ENCODE results near the gene MBP. TPM values are rescaled to one million over a fixed set of nuclear protein-coding genes. Genes with fewer than 3 reads are reported as not detected.

MBP gene
- polyA plus RNA-seq, 1 donor: 28.8 TPM

DNA sequence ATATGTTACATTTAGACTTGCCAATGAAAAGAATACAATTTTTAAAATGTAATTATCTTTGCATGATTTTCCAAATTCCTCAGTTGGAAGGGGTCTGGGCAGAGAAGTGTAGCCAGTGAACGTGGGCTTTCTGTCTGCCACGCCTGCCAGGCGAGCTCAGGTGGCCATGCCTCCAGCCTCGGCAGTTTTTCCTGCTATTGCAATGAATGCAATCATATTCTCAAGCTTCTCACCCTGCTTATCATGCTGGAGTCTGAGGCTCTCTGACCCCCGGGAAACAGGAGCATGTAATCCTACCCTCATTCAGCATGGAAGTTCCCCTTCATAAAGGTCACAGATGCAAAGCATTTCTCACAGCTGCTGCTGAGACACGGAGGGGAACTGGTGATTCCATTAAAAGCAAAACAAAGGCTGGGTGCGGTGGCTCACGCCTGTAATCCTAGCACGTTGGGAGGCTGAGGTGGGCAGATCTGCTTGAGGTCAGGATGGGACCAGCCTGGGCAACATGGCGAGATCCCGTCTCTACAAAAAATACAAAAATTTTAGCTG lies 154.8 kb downstream of the MBP start:
- no peaks in the 10 kb centered on the region for H3K9me3 ChIP-seq (ENCODE audit: control insufficient read depth, low read depth, low read length)
- no CpG with 5 or more reads among the region's 11 CpGs for WGBS (ENCODE audit: insufficient coverage, low lambda C conversion rate)
- peaks cover 8% of the 10 kb centered on the region for H3K4me1 ChIP-seq (ENCODE audit: control insufficient read depth, insufficient read depth, low read length)
- H3K27me3 ChIP-seq (ENCODE audit: control insufficient read depth, insufficient read depth, low read length): no peaks in the 10 kb centered on the region
- peaks cover 2% of the 10 kb centered on the region for H3K36me3 ChIP-seq (ENCODE audit: control insufficient read depth, insufficient read depth, low read length)
- DNase-seq: no peak
- no peak overlapping the region for H3K4me3 ChIP-seq (ENCODE audit: low read length)
- no peak overlapping the region for H3K27ac ChIP-seq (ENCODE audit: low read length)

DNA sequence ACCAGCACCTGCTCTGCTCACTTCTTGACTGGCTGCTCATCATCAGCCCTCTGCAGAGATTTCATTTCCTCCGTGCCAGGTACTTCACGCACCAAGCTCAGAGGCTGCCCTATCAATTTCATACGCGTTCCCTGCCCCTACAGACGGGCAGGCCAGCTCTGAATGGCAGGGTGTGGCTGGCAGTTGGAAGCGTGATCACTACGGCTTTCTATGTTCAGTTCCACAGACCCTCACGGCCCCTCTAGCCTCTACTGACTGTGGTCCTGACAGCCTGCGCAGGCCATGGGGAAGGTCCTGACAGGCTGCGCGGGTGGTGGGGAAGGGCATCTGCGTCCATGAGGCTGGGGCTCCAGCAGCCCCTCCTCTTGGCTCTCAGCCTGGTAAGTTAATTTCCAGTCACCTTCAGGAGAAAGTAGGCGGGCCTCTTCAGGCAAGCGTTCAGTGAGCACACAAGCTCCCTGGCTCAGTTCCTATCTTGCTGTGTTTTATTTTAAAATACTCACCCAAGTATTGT lies 155.4 kb downstream of the MBP start:
- Histone ChIP-seq H3K27me3 (ENCODE audit: control insufficient read depth, insufficient read depth, low read length) (no peaks in the 10 kb centered on the region), H3K9me3 (ENCODE audit: control insufficient read depth, low read depth, low read length) (no peaks in the 10 kb centered on the region), H3K4me1 (ENCODE audit: control insufficient read depth, insufficient read depth, low read length) (peaks cover 8% of the 10 kb centered on the region), H3K4me3 (ENCODE audit: low read length) (no peak overlapping the region), H3K27ac (ENCODE audit: low read length) (no peak overlapping the region), H3K36me3 (ENCODE audit: control insufficient read depth, insufficient read depth, low read length) (peaks cover 2% of the 10 kb centered on the region)
- no peak for DNase-seq
- WGBS (ENCODE audit: insufficient coverage, low lambda C conversion rate): 53% methylated on average over 2 of the region's 14 CpGs

DNA sequence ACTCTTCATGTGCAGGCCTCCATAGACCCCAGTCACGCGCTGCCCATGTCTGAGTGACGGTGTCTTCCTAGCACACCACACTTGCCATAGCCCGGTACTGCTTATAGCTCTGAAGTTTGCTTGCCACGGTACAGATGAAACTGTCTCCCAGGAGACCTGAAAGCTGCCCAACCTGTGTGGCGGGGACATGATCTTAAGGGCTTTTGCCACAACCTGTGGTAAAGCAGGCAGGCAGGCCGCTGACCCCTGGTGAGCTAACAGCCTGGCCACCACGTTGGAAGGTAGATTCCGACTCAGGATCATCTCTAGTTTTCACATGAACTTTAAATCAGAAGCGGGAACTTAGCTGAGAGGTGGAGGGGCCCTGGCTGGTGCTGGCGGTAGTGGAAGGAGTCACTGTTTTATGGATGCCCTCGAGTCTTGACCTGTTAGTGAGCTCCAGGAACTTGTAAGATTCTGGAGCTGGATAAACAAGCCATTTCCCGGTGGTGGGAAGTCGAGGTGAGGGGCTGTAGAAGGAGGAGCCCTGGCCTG lies 156.9 kb downstream of the MBP start:
- DNase-seq: no peak
- no peaks in the 10 kb centered on the region for H3K9me3 ChIP-seq (ENCODE audit: control insufficient read depth, low read depth, low read length)
- WGBS (ENCODE audit: insufficient coverage, low lambda C conversion rate): no CpG with 5 or more reads among the region's 14 CpGs
- no peak overlapping the region for H3K4me3 ChIP-seq (ENCODE audit: low read length)
- no peak overlapping the region for H3K27ac ChIP-seq (ENCODE audit: low read length)
- H3K4me1 ChIP-seq (ENCODE audit: control insufficient read depth, insufficient read depth, low read length): no peaks in the 10 kb centered on the region
- H3K27me3 ChIP-seq (ENCODE audit: control insufficient read depth, insufficient read depth, low read length): no peaks in the 10 kb centered on the region
- peaks cover 2% of the 10 kb centered on the region for H3K36me3 ChIP-seq (ENCODE audit: control insufficient read depth, insufficient read depth, low read length)

DNA sequence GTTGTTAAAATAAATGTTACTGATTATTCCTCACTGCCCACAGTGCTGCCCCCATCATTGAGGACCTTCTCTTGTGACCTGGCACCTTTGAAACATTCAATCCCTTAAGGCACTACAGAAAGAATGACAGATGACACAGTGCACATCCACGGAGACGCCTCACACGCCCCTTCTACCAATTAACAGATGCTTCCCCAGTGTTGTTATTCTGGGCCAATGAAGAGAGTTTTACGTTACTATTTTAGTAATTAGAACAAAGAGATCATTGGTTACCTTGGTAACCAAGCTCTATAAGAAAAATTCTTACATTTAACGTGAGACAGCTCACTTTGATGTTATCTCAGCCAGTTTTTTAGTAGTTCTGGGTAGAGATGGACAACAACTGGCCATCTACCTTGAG lies 158.2 kb downstream of the MBP start:
- no CpG with 5 or more reads among the region's 5 CpGs for WGBS (ENCODE audit: insufficient coverage, low lambda C conversion rate)
- H3K27me3 ChIP-seq (ENCODE audit: control insufficient read depth, insufficient read depth, low read length): no peaks in the 10 kb centered on the region
- no peak for DNase-seq
- H3K27ac ChIP-seq (ENCODE audit: low read length): no peak overlapping the region
- peaks cover 2% of the 10 kb centered on the region for H3K36me3 ChIP-seq (ENCODE audit: control insufficient read depth, insufficient read depth, low read length)
- no peaks in the 10 kb centered on the region for H3K4me1 ChIP-seq (ENCODE audit: control insufficient read depth, insufficient read depth, low read length)
- no peaks in the 10 kb centered on the region for H3K9me3 ChIP-seq (ENCODE audit: control insufficient read depth, low read depth, low read length)
- H3K4me3 ChIP-seq (ENCODE audit: low read length): no peak overlapping the region

DNA sequence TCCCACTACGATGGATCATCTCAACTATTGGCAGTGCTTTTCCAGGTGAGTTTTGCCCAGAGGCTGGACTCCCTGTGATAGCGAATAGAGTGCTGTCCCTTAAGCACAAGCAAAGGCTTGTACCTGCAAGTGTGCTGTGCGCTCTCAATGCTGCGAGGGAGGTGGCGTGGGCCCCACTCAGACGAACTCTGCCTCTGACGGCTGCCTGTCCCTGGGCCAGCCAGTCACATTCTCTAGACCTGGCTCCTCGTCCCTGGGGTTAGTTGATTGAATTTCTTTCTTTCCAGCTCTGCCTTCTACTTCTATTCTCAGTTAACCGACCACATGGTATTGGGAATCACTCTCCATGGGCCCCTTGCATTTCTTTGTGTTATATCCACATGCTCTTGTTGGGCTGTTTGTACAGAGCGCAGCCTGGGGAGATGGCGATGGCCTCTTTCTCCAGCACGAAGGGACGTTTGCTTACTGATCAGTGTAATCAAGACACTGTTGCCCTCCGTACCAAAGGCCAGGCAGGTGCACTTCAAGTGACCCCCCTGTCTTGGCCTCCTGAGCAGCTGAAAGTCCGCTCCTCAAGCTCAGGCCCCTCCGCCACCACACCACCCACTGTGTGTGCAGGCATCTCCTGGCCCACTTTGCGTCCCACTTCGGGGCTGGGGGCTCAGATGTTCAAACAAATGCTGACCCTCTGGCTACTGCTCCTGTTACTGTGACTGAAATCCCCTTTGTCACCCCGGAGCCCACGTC lies 158.9 kb downstream of the MBP start:
- no peak overlapping the region for H3K27ac ChIP-seq (ENCODE audit: low read length)
- no peaks in the 10 kb centered on the region for H3K9me3 ChIP-seq (ENCODE audit: control insufficient read depth, low read depth, low read length)
- H3K4me3 ChIP-seq (ENCODE audit: low read length): no peak overlapping the region
- peaks cover 7% of the 10 kb centered on the region for H3K36me3 ChIP-seq (ENCODE audit: control insufficient read depth, insufficient read depth, low read length)
- 71% methylated on average over 1 of the region's 20 CpGs for WGBS (ENCODE audit: insufficient coverage, low lambda C conversion rate)
- H3K4me1 ChIP-seq (ENCODE audit: control insufficient read depth, insufficient read depth, low read length): no peaks in the 10 kb centered on the region
- DNase-seq: no peak
- H3K27me3 ChIP-seq (ENCODE audit: control insufficient read depth, insufficient read depth, low read length): no peaks in the 10 kb centered on the region

DNA sequence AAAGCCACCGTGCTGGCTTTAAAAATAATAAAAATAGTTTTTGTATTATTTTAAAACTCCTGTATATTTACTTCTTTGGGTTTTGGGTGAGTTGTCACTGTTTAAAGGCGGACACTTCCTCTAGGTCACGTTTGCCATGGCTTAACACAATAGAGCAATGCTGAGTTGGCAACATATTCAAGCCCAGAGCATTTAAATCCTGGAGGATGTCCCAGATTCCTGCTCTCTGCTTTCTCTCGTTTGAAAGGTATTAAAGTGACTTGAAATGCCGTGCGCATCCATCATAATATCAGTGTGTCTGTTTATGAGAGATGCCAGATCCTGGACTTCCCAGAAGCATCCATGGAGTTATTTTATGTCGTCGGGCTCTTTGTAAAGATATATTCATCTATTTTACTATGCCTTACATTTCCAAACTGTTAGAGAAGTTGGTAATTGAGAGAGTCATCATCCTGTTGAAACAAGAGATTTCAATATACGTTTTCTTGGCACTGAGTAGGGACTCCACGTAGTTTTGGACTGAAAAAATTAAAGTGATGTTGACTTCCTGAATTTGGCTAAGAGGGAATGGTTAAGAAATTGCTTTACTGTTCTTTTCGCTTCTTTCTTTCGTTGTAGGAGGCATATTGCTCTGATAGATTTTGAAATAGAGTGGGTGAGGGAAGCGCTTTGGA lies 159.6 kb downstream of the MBP start:
- H3K36me3 ChIP-seq (ENCODE audit: control insufficient read depth, insufficient read depth, low read length): peaks cover 7% of the 10 kb centered on the region
- 89% methylated on average over 4 of the region's 13 CpGs for WGBS (ENCODE audit: insufficient coverage, low lambda C conversion rate)

DNA sequence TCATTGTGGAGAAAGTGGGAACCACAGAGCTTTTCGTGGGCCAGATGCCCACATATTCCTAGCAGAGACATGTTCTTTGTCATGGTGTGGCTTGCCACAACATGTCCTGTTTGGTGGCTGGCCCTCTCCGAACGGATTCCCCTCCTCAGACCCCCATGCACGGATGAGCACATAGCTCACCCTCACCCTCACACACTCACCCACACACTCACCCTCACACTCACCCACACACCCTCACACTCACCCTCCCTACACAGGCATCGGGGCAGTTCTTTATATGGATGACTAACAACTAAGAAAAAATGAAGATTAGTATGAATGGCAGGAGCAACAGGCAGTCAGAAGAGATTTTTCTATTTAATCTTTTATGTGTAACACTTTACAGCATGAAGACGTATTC lies 160.3 kb downstream of the MBP start:
- Histone ChIP-seq H3K4me1 (ENCODE audit: control insufficient read depth, insufficient read depth, low read length) (no peaks in the 10 kb centered on the region), H3K27ac (ENCODE audit: low read length) (no peak overlapping the region), H3K4me3 (ENCODE audit: low read length) (no peak overlapping the region), H3K27me3 (ENCODE audit: control insufficient read depth, insufficient read depth, low read length) (no peaks in the 10 kb centered on the region), H3K36me3 (ENCODE audit: control insufficient read depth, insufficient read depth, low read length) (peaks cover 7% of the 10 kb centered on the region), H3K9me3 (ENCODE audit: control insufficient read depth, low read depth, low read length) (no peaks in the 10 kb centered on the region)
- no peak for DNase-seq
- WGBS (ENCODE audit: insufficient coverage, low lambda C conversion rate): 90% methylated on average over 2 of the region's 6 CpGs

More for the DNA sequence above, 159.6 kb downstream of the MBP start:
- Histone ChIP-seq H3K27me3 (ENCODE audit: control insufficient read depth, insufficient read depth, low read length) (no peaks in the 10 kb centered on the region), H3K9me3 (ENCODE audit: control insufficient read depth, low read depth, low read length) (no peaks in the 10 kb centered on the region), H3K4me3 (ENCODE audit: low read length) (no peak overlapping the region), H3K27ac (ENCODE audit: low read length) (no peak overlapping the region), H3K4me1 (ENCODE audit: control insufficient read depth, insufficient read depth, low read length) (no peaks in the 10 kb centered on the region)
- no peak for DNase-seq

DNA sequence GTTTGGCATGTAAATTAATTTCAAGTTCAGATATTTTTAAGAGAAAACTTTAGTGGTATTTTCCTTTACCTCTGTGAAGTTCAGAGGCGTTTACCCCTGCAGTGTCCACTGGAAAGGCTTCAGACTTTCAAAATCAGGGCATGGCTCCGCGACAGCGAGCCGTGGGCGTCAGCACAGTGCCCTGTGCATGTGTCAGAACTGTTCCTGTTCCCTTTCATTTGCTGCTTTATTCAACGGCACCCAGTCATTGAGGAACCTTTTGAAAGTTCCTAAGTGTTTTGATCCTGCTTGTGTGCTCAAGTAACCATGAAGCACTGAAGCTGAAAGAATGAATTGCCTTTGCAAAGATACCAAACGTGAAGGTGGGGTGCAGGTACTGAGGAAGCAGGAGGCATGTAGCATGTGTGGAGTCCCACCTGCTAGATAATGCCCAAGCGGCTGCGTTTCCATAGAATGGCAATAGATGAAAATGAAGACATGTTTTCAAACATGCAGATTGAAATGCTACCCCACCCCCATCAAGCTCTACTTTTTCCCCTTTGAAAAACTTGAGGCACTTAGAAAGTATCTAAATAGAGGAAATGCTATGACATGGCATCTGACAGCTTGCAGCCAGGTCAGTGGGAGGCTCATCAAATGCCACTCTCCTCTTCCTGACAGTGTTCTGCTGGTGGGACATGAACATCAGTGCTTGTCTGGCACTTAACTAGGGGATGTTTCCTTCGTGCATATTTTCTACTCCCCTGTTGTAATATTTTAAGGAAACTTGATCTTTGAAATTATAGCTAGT lies 161.6 kb downstream of the MBP start:
- no peaks in the 10 kb centered on the region for H3K4me1 ChIP-seq (ENCODE audit: control insufficient read depth, insufficient read depth, low read length)
- no CpG with 5 or more reads among the region's 11 CpGs for WGBS (ENCODE audit: insufficient coverage, low lambda C conversion rate)
- H3K9me3 ChIP-seq (ENCODE audit: control insufficient read depth, low read depth, low read length): no peaks in the 10 kb centered on the region
- no peak for DNase-seq
- H3K4me3 ChIP-seq (ENCODE audit: low read length): no peak overlapping the region
- no peaks in the 10 kb centered on the region for H3K27me3 ChIP-seq (ENCODE audit: control insufficient read depth, insufficient read depth, low read length)
- H3K36me3 ChIP-seq (ENCODE audit: control insufficient read depth, insufficient read depth, low read length): peaks cover 13% of the 10 kb centered on the region
- no peak overlapping the region for H3K27ac ChIP-seq (ENCODE audit: low read length)

DNA sequence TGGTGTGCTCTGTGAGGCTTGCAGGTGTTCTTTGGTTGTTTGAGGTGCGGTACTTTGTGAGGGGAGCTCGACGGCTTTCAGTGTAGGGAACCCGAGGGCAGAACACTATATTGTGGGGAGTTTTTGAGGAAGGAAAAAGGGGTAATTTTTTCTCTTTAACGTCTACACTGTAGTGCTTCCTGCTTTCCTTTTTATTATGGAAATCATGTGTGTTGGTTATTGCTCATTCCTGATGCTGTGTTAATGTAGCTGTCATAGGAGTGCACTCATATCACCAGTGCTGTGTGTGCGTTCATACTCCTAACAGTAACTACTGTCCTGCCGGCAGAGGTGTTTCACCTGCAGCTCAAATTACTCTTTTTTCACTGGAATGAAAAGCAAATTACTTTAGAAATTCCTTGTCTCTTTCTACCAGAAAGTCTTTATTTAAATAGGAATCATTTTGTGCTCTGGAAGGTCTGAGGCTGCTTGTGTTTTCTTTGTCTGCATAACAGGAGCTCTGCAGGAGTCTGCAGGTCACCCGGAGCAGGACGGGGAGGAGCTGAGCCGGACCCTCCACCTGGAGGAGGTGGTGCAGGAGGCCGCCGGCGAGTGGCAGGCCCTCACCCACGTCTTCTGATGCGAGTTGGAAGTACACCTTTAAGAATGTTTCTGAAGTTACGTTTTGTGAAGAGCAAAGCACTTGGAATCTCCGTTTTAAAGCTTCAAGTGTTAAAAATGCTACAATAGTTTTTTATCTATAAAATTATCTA lies 164.7 kb downstream of the MBP start:
- no peak for DNase-seq

More for the DNA sequence above, 164.7 kb downstream of the MBP start:
- Histone ChIP-seq H3K4me3 (ENCODE audit: low read length) (no peak overlapping the region), H3K27ac (ENCODE audit: low read length) (no peak overlapping the region), H3K27me3 (ENCODE audit: control insufficient read depth, insufficient read depth, low read length) (no peaks in the 10 kb centered on the region), H3K9me3 (ENCODE audit: control insufficient read depth, low read depth, low read length) (no peaks in the 10 kb centered on the region), H3K4me1 (ENCODE audit: control insufficient read depth, insufficient read depth, low read length) (no peaks in the 10 kb centered on the region), H3K36me3 (ENCODE audit: control insufficient read depth, insufficient read depth, low read length) (peaks cover 12% of the 10 kb centered on the region)
- WGBS (ENCODE audit: insufficient coverage, low lambda C conversion rate): 67% methylated on average over 1 of the region's 17 CpGs

All from large intestine (tissue), 3 donors.